H1 (cell line): ENCODE measurements around the gene SLC2A10. TPM values are rescaled to one million over a fixed set of nuclear protein-coding genes. Genes with fewer than 3 reads are reported as not detected.

Experiments used
- CTCF ChIA-PET: fragments of 300-600 bp; sonication (Branson Sonifier 250); formaldehyde crosslinking; loops from one replicate; lab custom pipeline; 2021; ENCODE audit not compliant: partially characterized antibody; lab: Charles Lee
- POLR2A ChIA-PET: fragments of 300-600 bp; sonication (Branson Sonifier 250); formaldehyde crosslinking; loops from one replicate; lab custom pipeline; 2021; ENCODE audit warnings: inconsistent platforms; ENCODE audit not compliant: partially characterized antibody; lab: Charles Lee
- DNase-seq, 2 experiments: peaks; one replicate each; pipeline versions ENCODE4 v3.0.0 to v3.0.0-alpha.2; 2010 to 2022; ENCODE audit warnings: low spot score in 2 of 2, low read depth in 1 of 2, mixed read lengths in 1 of 2
- FAIRE-seq: peaks from 2 replicates; lab custom pipeline; 2011; peaks lifted over from hg19 to GRCh38; lab: Jason Lieb, UNC
- H2AFZ ChIP-seq: 2 replicates; pipeline ENCODE4 v1.8.1; 2012; ENCODE audit warnings: low read length, inconsistent platforms
- H2AK5ac ChIP-seq: 2 replicates; pipeline ENCODE4 v1.6.1; 2013; ENCODE audit warnings: low read depth, low read length
- H2BK120ac ChIP-seq: replicated peaks from 2 replicates; pipeline ENCODE3; 2013; ENCODE audit warnings: low read depth, low read length, inconsistent platforms
- H2BK12ac ChIP-seq: 2 replicates; pipeline ENCODE4 v1.6.1; 2013; ENCODE audit warnings: low read depth, low read length
- H2BK15ac ChIP-seq: 2 replicates; pipeline ENCODE4 v1.6.1; 2013; ENCODE audit warnings: low read length
- H2BK20ac ChIP-seq: 2 replicates; pipeline ENCODE4 v1.6.1; 2013; ENCODE audit warnings: low read length
- H2BK5ac ChIP-seq: 2 replicates; pipeline ENCODE4 v1.6.1; 2013; ENCODE audit warnings: low read depth, low read length
- H3K14ac ChIP-seq: 2 replicates; pipeline ENCODE4 v1.6.1; 2013; ENCODE audit warnings: inconsistent platforms; ENCODE audit not compliant: insufficient read length
- H3K18ac ChIP-seq: 2 replicates; pipeline ENCODE4 v1.6.1; 2013; ENCODE audit warnings: low read length; ENCODE audit errors: extremely low read depth
- H3K23ac ChIP-seq: 2 replicates; pipeline ENCODE4 v1.6.1; 2013; ENCODE audit warnings: inconsistent platforms; ENCODE audit not compliant: insufficient read length
- H3K23me2 ChIP-seq: 2 replicates; pipeline ENCODE4 v1.6.1; 2013; ENCODE audit warnings: low read depth, low read length
- H3K27ac ChIP-seq: 2 replicates; pipeline ENCODE4 v1.6.1; 2011; ENCODE audit warnings: low read depth, low read length, inconsistent platforms
- H3K27me3 ChIP-seq, 4 experiments: replicated peaks in 1 of 4; 1 replicate in 1 of 4; 2 replicates in 3 of 4; pipeline versions ENCODE4 v1.6.1 to v1.8.1; 2011 to 2013; ENCODE audit warnings: low read length in 3 of 4, mild to moderate bottlenecking in 3 of 4, inconsistent platforms in 2 of 4, mixed read lengths in 2 of 4, moderate library complexity in 1 of 4; ENCODE audit not compliant: control insufficient read depth in 3 of 4, insufficient read depth in 3 of 4; ENCODE audit errors: extremely low read depth in 1 of 4
- H3K36me3 ChIP-seq, 4 experiments: 2 replicates each; pipeline versions ENCODE4 v1.6.1 to v1.8.1; 2011 to 2013; ENCODE audit warnings: mild to moderate bottlenecking in 4 of 4, low read length in 3 of 4, moderate library complexity in 2 of 4, control low read depth in 1 of 4, inconsistent platforms in 1 of 4; ENCODE audit not compliant: insufficient read depth in 4 of 4, control insufficient read depth in 2 of 4
- H3K4ac ChIP-seq: replicated peaks from 2 replicates; pipeline ENCODE3; 2013; ENCODE audit warnings: low read length, low read depth, mixed read lengths, inconsistent platforms; ENCODE audit not compliant: insufficient read length
- H3K4me1 ChIP-seq, 4 experiments: replicated peaks in 1 of 4; 1 replicate in 1 of 4; 2 replicates in 3 of 4; pipeline versions ENCODE4 v1.6.1 to v1.8.1; 2011 to 2013; ENCODE audit warnings: low read length in 3 of 4, inconsistent platforms in 2 of 4, mixed read lengths in 1 of 4; ENCODE audit not compliant: insufficient read depth in 4 of 4, control insufficient read depth in 3 of 4
- H3K4me2 ChIP-seq, 2 experiments: 2 replicates each; pipeline versions ENCODE4 v1.6.1 to v1.8.1; 2011 to 2013; ENCODE audit warnings: low read depth in 2 of 2, low read length in 2 of 2, control low read depth in 1 of 2, inconsistent platforms in 1 of 2, mild to moderate bottlenecking in 1 of 2; ENCODE audit not compliant: insufficient read depth in 1 of 2
- H3K4me3 ChIP-seq, 4 experiments: fragments of 200-600, 300-600 bp in 1 of 4; sonication (generic), shearing (Covaris generic), sonication (Bioruptor Twin) in 1 of 4; 2 replicates each; pipeline versions ENCODE4 v1.5.1 to v1.8.1; 2011 to 2016; ENCODE audit warnings: low read length in 4 of 4, low read depth in 3 of 4, control low read depth in 2 of 4, inconsistent platforms in 2 of 4, mild to moderate bottlenecking in 2 of 4, mixed read lengths in 1 of 4, moderate library complexity in 1 of 4; ENCODE audit not compliant: insufficient read depth in 2 of 4; ENCODE audit errors: extremely low read depth in 1 of 4
- H3K56ac ChIP-seq: replicated peaks from 2 replicates; pipeline ENCODE3; 2013; ENCODE audit warnings: low read depth, mild to moderate bottlenecking, mixed read lengths, low read length, inconsistent platforms; ENCODE audit not compliant: insufficient read length
- H3K79me1 ChIP-seq: 2 replicates; pipeline ENCODE4 v1.6.1; 2013; ENCODE audit warnings: low read depth, low read length, control low read depth
- H3K79me2 ChIP-seq, 2 experiments: 2 replicates each; pipeline versions ENCODE4 v1.6.1 to v1.8.1; 2012 to 2013; ENCODE audit warnings: low read length in 2 of 2, mild to moderate bottlenecking in 2 of 2, inconsistent platforms in 1 of 2; ENCODE audit not compliant: insufficient read depth in 2 of 2, control insufficient read depth in 1 of 2
- H3K9ac ChIP-seq, 4 experiments: replicated peaks in 1 of 4; 1 replicate in 1 of 4; 2 replicates in 3 of 4; pipeline versions ENCODE4 v1.6.1 to v1.8.1; 2011 to 2013; ENCODE audit warnings: low read depth in 3 of 4, low read length in 3 of 4, control low read depth in 2 of 4, mild to moderate bottlenecking in 2 of 4, moderate library complexity in 2 of 4, inconsistent platforms in 1 of 4; ENCODE audit errors: extremely low read depth in 1 of 4
- H3K9me3 ChIP-seq, 2 experiments: 2 replicates each; pipeline versions ENCODE4 v1.6.1 to v1.8.1; 2012 to 2013; ENCODE audit warnings: mild to moderate bottlenecking in 2 of 2, moderate library complexity in 2 of 2, control low read depth in 1 of 2, inconsistent platforms in 1 of 2, low read depth in 1 of 2, low read length in 1 of 2, mixed read lengths in 1 of 2; ENCODE audit not compliant: insufficient read depth in 2 of 2
- H4K20me1 ChIP-seq, 2 experiments: replicated peaks in 1 of 2; 2 replicates each; pipeline versions ENCODE3 to v1.8.1; 2011 to 2013; ENCODE audit warnings: inconsistent platforms in 2 of 2, low read length in 2 of 2, mild to moderate bottlenecking in 1 of 2; ENCODE audit not compliant: insufficient read depth in 2 of 2, control insufficient read depth in 1 of 2
- H4K5ac ChIP-seq: 2 replicates; pipeline ENCODE4 v1.6.1; 2013; ENCODE audit warnings: low read length, low read depth, mixed read lengths, inconsistent platforms; ENCODE audit not compliant: insufficient read length
- H4K8ac ChIP-seq: 2 replicates; pipeline ENCODE4 v1.8.0; 2013; ENCODE audit warnings: mild to moderate bottlenecking, moderate library complexity, low read length, inconsistent platforms; ENCODE audit not compliant: insufficient read depth; ENCODE audit errors: extremely low read depth
- H4K91ac ChIP-seq: replicated peaks from 2 replicates; pipeline ENCODE3; 2013; ENCODE audit warnings: low read length, mixed read lengths, inconsistent platforms; ENCODE audit not compliant: insufficient read length
- BACH1 ChIP-seq: IDR thresholded peaks from 2 replicates; pipeline ENCODE4 v1.6.1; 2012; ENCODE audit warnings: low read length, improper control_type of control experiment
- CHD2 ChIP-seq: IDR thresholded peaks from 2 replicates; pipeline ENCODE4 v1.6.1; 2012; ENCODE audit warnings: low read length, improper control_type of control experiment
- CTCF ChIP-seq, 3 experiments: IDR thresholded peaks; 1 replicate in 2 of 3; 2 replicates in 1 of 3; pipeline versions ENCODE4 v1.5.1 to v1.6.1; 2011; ENCODE audit warnings: low read length in 3 of 3, mild to moderate bottlenecking in 3 of 3, inconsistent platforms in 2 of 3, low read depth in 1 of 3, moderate library complexity in 1 of 3; ENCODE audit not compliant: insufficient read depth in 1 of 3; ENCODE audit errors: control extremely low read depth in 1 of 3
- EP300 ChIP-seq, 2 experiments: IDR thresholded peaks; 1 replicate in 1 of 2; 2 replicates in 1 of 2; pipeline ENCODE4 v1.6.1; 2011 to 2012; ENCODE audit warnings: low read depth in 2 of 2, low read length in 2 of 2, mild to moderate bottlenecking in 2 of 2, borderline replicate concordance in 1 of 2, inconsistent platforms in 1 of 2, moderate library complexity in 1 of 2
- JUN ChIP-seq: IDR thresholded peaks from 2 replicates; pipeline ENCODE4 v1.6.1; 2011; ENCODE audit warnings: low read depth, mild to moderate bottlenecking, improper control_type of control experiment, low read length
- KDM1A ChIP-seq: fragments of 200-600, 300-600 bp; sonication (generic); IDR thresholded peaks from 2 replicates; pipeline ENCODE4 v1.7.1; 2016; ENCODE audit warnings: mild to moderate bottlenecking, low read length, borderline replicate concordance
- RBBP5 ChIP-seq: IDR thresholded peaks from 2 replicates; pipeline ENCODE4 v1.7.1; 2012; ENCODE audit warnings: low read depth, mild to moderate bottlenecking, inconsistent platforms, low read length, moderate library complexity, borderline replicate concordance
- RXRA ChIP-seq: IDR thresholded peaks from 2 replicates; pipeline ENCODE4 v1.6.1; 2011; ENCODE audit warnings: low read depth, mild to moderate bottlenecking, low read length, moderate library complexity; ENCODE audit not compliant: insufficient read depth
- USF2 ChIP-seq: IDR thresholded peaks from 2 replicates; pipeline ENCODE4 v1.6.1; 2011; ENCODE audit warnings: low read length, improper control_type of control experiment
- ZNF274 ChIP-seq: IDR thresholded peaks from 2 replicates; pipeline ENCODE4 v1.7.0; 2012; ENCODE audit warnings: low read length, borderline replicate concordance; ENCODE audit errors: extremely low read depth
- WGBS, 2 experiments: shearing (Covaris generic) in 1 of 2; methylation state at CpG; one replicate each; pipeline versions ENCODE4 v1.1.6 to v1.1.7; 2013 to 2015; ENCODE audit warnings: low lambda C conversion rate in 2 of 2, mixed read lengths in 2 of 2, inconsistent platforms in 1 of 2, low coverage in 1 of 2, missing lambda C conversion rate in 1 of 2; ENCODE audit not compliant: insufficient replicate concordance in 2 of 2, insufficient coverage in 1 of 2, insufficient read length in 1 of 2; ENCODE audit errors: extremely low coverage in 1 of 2, missing lambda C conversion rate in 1 of 2; 5-methylcytosine and 5-hydroxymethylcytosine counted together
- polyA plus RNA-seq, 7 experiments: library from polyadenylated mRNA; depleted of rRNA in 3 of 7; stranded (reverse) in 5 of 7; unstranded in 2 of 7; fragments of >200 nt in 5 of 7; fragments of 200-250 nt in 2 of 7; gene quantifications; 1 replicate in 5 of 7; 2 replicates in 1 of 7; 4 replicates in 1 of 7; pipeline versions ENCODE4 v1.2.1 to v1.2.3, GENCODE V29; 2011 to 2013; ENCODE audit warnings: missing spikeins in 2 of 7, mixed read lengths in 2 of 7
- total RNA-seq: library from RNA; stranded (reverse); fragmentation: NEBNext Ultra II Directional; extraction: Animal tissue kit (Norgen Biotek cat#: 25700); gene quantifications from 2 replicates; pipeline ENCODE4 v1.2.1, GENCODE V29; 2021

Gene SLC2A10
- total and polyA plus RNA-seq, 2 of the 8 experiments (the other 6 are each of a cell fraction or from before 2014, with no cell fraction given), result 9.0 to 9.7 TPM

- Histone ChIP-seq H3K23me2 (no peaks in the 10 kb centered on the region), H3K9me3 (no peaks in the 10 kb centered on the region), H3K4me3 (no peak overlapping the region), H3K4me1 (no peaks in the 10 kb centered on the region), H3K79me1 (no peaks in the 10 kb centered on the region), H2BK20ac (no peak overlapping the region), H3K9ac (no peak overlapping the region), H4K20me1 (no peaks in the 10 kb centered on the region), H2BK15ac (no peak overlapping the region), H3K18ac (no peak overlapping the region), H2BK12ac (no peak overlapping the region), H3K4me2 (no peak overlapping the region), H4K91ac (no peak overlapping the region), H3K23ac (no peak overlapping the region), H3K79me2 (no peaks in the 10 kb centered on the region), H4K8ac (peak overlapping the region; percentile 85; the same call in 1 of the 2 replicates), H2AK5ac (no peak overlapping the region), H3K56ac (no peak overlapping the region), H2BK120ac (no peak overlapping the region), H4K5ac (no peak overlapping the region), H3K4ac (no peak overlapping the region), H3K14ac (no peak overlapping the region), H2BK5ac (no peak overlapping the region), H3K27ac (no peak overlapping the region), H2AFZ (no peak overlapping the region), H3K27me3 (no peaks in the 10 kb centered on the region), H3K36me3 (no peaks in the 10 kb centered on the region)
- no peak for FAIRE-seq
- TF ChIP-seq CTCF (IDR thresholded peaks at IDR 0.05; ENCODE audit: control extremely low read depth in 1 of 3, insufficient read depth in 1 of 3, low read depth in 1 of 3, low read length in 3 of 3) (no peak), RXRA (no peak), USF2 (no peak), ZNF274 (no peak), EP300 (IDR thresholded peaks at IDR 0.05; ENCODE audit: borderline replicate concordance in 1 of 2, low read depth in 2 of 2, low read length in 2 of 2) (no peak), BACH1 (no peak), KDM1A (no peak), CHD2 (no peak), JUN (no peak), RBBP5 (no peak)
- POLR2A ChIA-PET, result no interaction called here
- 88% methylated on average over 9 of the region's 9 CpGs; no CpG with 5 or more reads in 1 of the 2 experiments for WGBS, 2 experiments
- CTCF ChIA-PET, result interaction anchor here (0.6 to 3.5 kb wide), 28 partner anchors 9 to 438 kb away, joined by 3 to 26 read pairs (median 4); no protein-coding TSS in a partner anchor
- DNase-seq, result no peak
Measured at GRCh38 chr20:46757135-46757534, 47.7 kb downstream of the SLC2A10 start.
